ENCODE results near the gene FOXC2. TPM values are rescaled to one million over a fixed set of nuclear protein-coding genes. Genes with fewer than 3 reads are reported as not detected.

FOXC2 gene
- total RNA-seq, 4 donors from 2014 or later: 0.56 TPM; not detected in 3

- no peak overlapping the region for H3K27ac ChIP-seq
- H3K4me3 ChIP-seq: no peak overlapping the region
- TF ChIP-seq POLR2AphosphoS5 (IDR thresholded peaks at IDR 0.05): no peak
- no peak for TF ChIP-seq EP300 (IDR thresholded peaks at IDR 0.05)
- TF ChIP-seq POLR2A (IDR thresholded peaks at IDR 0.05): no peak
- TF ChIP-seq CTCF (IDR thresholded peaks at IDR 0.05): no peak
- H3K27me3 ChIP-seq: peaks cover 76% of the 10 kb centered on the region
- H3K4me1 ChIP-seq: peaks cover 18% of the 10 kb centered on the region
- H3K36me3 ChIP-seq: no peaks in the 10 kb centered on the region
- DNase-seq (ENCODE audit: low spot score in 2 of 2): no peak
- H3K9me3 ChIP-seq: no peaks in the 10 kb centered on the region
- 48% methylated on average over 24 of the region's 30 CpGs for WGBS
Measured at GRCh38 chr16:86520317-86521210, 46.1 kb upstream of the FOXC2 start.

- Histone ChIP-seq H3K36me3 (no peaks in the 10 kb centered on the region), H3K27ac (no peak overlapping the region), H3K9me3 (no peaks in the 10 kb centered on the region), H3K27me3 (peaks cover 67% of the 10 kb centered on the region), H3K4me1 (peaks cover 11% of the 10 kb centered on the region), H3K4me3 (no peak overlapping the region)
- no peak for TF ChIP-seq CTCF (IDR thresholded peaks at IDR 0.05)
- no peak for TF ChIP-seq EP300 (IDR thresholded peaks at IDR 0.05)
- TF ChIP-seq POLR2A (IDR thresholded peaks at IDR 0.05): no peak
- no peak for TF ChIP-seq POLR2AphosphoS5 (IDR thresholded peaks at IDR 0.05)
- DNase-seq (ENCODE audit: low spot score in 2 of 2): no peak
- WGBS: 76% methylated on average over 33 of the region's 35 CpGs
Measured at GRCh38 chr16:86521236-86522197, 45.1 kb upstream of the FOXC2 start.

GRCh38 chr16:86522634-86523033, 44.0 kb upstream of the FOXC2 start:
- no peak overlapping the region for H3K27ac ChIP-seq
- no peaks in the 10 kb centered on the region for H3K9me3 ChIP-seq
- WGBS: 80% methylated on average over 16 of the region's 16 CpGs
- DNase-seq (ENCODE audit: low spot score in 2 of 2): no peak
- TF ChIP-seq POLR2AphosphoS5 (IDR thresholded peaks at IDR 0.05) (no peak), CTCF (IDR thresholded peaks at IDR 0.05) (no peak), POLR2A (IDR thresholded peaks at IDR 0.05) (no peak), EP300 (IDR thresholded peaks at IDR 0.05) (no peak)
- H3K4me1 ChIP-seq: peaks cover 11% of the 10 kb centered on the region
- H3K27me3 ChIP-seq: peaks cover 56% of the 10 kb centered on the region
- no peak overlapping the region for H3K4me3 ChIP-seq
- H3K36me3 ChIP-seq: no peaks in the 10 kb centered on the region

GRCh38 chr16:86523166-86523740, 43.4 kb upstream of the FOXC2 start:
- Histone ChIP-seq H3K4me3 (no peak overlapping the region), H3K27ac (no peak overlapping the region), H3K9me3 (no peaks in the 10 kb centered on the region), H3K27me3 (peaks cover 50% of the 10 kb centered on the region), H3K36me3 (no peaks in the 10 kb centered on the region), H3K4me1 (peaks cover 11% of the 10 kb centered on the region)
- TF ChIP-seq CTCF (IDR thresholded peaks at IDR 0.05) (no peak), EP300 (IDR thresholded peaks at IDR 0.05) (no peak), POLR2AphosphoS5 (IDR thresholded peaks at IDR 0.05) (no peak), POLR2A (IDR thresholded peaks at IDR 0.05) (no peak)
- DNase-seq (ENCODE audit: low spot score in 2 of 2): no peak
- WGBS: 75% methylated on average over 5 of the region's 5 CpGs

All from suprapubic skin (tissue), 4 donors.